ENCODE results near the gene TOP3B.

DNA sequence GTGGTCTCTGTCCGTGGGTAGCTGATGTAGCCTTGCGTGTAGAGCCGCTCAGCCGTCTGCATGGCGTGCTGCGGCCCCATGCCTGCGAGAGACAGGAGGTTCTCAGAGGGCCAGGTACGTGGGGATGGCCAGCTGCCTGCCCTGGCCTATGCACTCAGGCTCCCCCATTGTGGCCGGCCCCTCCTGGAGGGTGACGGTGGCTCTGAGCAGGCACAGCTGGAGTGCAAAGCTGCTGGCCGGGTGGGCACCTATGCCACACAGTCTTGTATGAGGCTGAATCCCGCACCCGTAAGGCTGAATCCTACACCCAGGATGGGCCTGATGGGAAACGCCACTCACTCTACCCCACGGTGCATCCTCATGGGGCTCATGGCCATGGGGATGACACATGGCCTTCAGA lies 18.4 kb downstream of the TOP3B start:
- TF ChIP-seq CTCF (IDR thresholded peaks at IDR 0.05) (no peak), EP300 (IDR thresholded peaks at IDR 0.05; ENCODE audit: low read depth) (no peak)

All from transverse colon (tissue), 3 donors.